ENCODE data around the gene BUD31.

- TF ChIP-seq, protein P1, sequence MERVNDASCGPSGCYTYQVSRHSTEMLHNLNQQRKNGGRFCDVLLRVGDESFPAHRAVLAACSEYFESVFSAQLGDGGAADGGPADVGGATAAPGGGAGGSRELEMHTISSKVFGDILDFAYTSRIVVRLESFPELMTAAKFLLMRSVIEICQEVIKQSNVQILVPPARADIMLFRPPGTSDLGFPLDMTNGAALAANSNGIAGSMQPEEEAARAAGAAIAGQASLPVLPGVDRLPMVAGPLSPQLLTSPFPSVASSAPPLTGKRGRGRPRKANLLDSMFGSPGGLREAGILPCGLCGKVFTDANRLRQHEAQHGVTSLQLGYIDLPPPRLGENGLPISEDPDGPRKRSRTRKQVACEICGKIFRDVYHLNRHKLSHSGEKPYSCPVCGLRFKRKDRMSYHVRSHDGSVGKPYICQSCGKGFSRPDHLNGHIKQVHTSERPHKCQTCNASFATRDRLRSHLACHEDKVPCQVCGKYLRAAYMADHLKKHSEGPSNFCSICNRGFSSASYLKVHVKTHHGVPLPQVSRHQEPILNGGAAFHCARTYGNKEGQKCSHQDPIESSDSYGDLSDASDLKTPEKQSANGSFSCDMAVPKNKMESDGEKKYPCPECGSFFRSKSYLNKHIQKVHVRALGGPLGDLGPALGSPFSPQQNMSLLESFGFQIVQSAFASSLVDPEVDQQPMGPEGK (CRISPR knock-in tag; IDR thresholded peaks at IDR 0.05; ENCODE audit: borderline replicate concordance) = no peak
- no peak for TF ChIP-seq ISL1 (CRISPR knock-in tag; IDR thresholded peaks at IDR 0.05)
- TF ChIP-seq CSRNP3 (CRISPR knock-in tag; IDR thresholded peaks at IDR 0.05) = no peak
- no peak for TF ChIP-seq POU6F1 (CRISPR knock-in tag; IDR thresholded peaks at IDR 0.05; ENCODE audit: borderline replicate concordance, low read depth)
- no peak for TF ChIP-seq ZFP3 (CRISPR knock-in tag; IDR thresholded peaks at IDR 0.05)
- TF ChIP-seq CREB5 (CRISPR knock-in tag; IDR thresholded peaks at IDR 0.05; ENCODE audit: low read depth) = no peak
- no peak for TF ChIP-seq ARNTL (CRISPR knock-in tag; IDR thresholded peaks at IDR 0.05; ENCODE audit: borderline replicate concordance, low read depth)
- TF ChIP-seq ZC3H10 (CRISPR knock-in tag; IDR thresholded peaks at IDR 0.05) = no peak
- no peak for TF ChIP-seq PPARA (CRISPR knock-in tag; IDR thresholded peaks at IDR 0.05; ENCODE audit: borderline replicate concordance)
- TF ChIP-seq CSDC2 (CRISPR knock-in tag; IDR thresholded peaks at IDR 0.05) = no peak
- TF ChIP-seq SNAI2 (CRISPR knock-in tag; IDR thresholded peaks at IDR 0.05) = no peak
- TF ChIP-seq BACH2 (CRISPR knock-in tag; IDR thresholded peaks at IDR 0.05; ENCODE audit: borderline replicate concordance) = no peak
- no peak for TF ChIP-seq TSHZ2 (CRISPR knock-in tag; IDR thresholded peaks at IDR 0.05)
- TF ChIP-seq RARB (CRISPR knock-in tag; IDR thresholded peaks at IDR 0.05) = no peak
These were observed 10.7 kb downstream of the BUD31 start for GRCh38 chr7:99419323-99420021.

Data from SK-N-SH treated with all-trans-retinoic acid at 6 μM for 48 hours (cell line).